Lower lobe of right lung (tissue), 2 donors: ENCODE results near the gene PPP6C. TPM values are rescaled to one million over a fixed set of nuclear protein-coding genes. Genes with fewer than 3 reads are reported as not detected.

Experiments
- ATAC-seq, 2 donors: fragments of 200-7000 bp; cut with Tn5 transposase; one replicate each; pipeline ENCODE4 v1.9.1; 2020 to 2022; ENCODE audit warnings: mild to moderate bottlenecking in 2 of 2, moderate library complexity in 2 of 2
- DNase-seq: peaks from one replicate; pipeline ENCODE4 v3.0.0-alpha.2; 2020
- H3K27ac ChIP-seq: fragments of 200-600 bp; one replicate; pipeline ENCODE4 v1.8.0; 2022
- H3K27me3 ChIP-seq: fragments of 200-600 bp; one replicate; pipeline ENCODE4 v1.8.0; 2022; ENCODE audit warnings: low read depth
- H3K36me3 ChIP-seq: fragments of 200-600 bp; one replicate; pipeline ENCODE4 v1.8.0; 2022; ENCODE audit warnings: mild to moderate bottlenecking
- H3K4me1 ChIP-seq: fragments of 200-600 bp; one replicate; pipeline ENCODE4 v1.8.0; 2022
- H3K4me3 ChIP-seq: fragments of 200-600 bp; one replicate; pipeline ENCODE4 v1.8.0; 2022; ENCODE audit warnings: mild to moderate bottlenecking
- H3K9me3 ChIP-seq: fragments of 200-600 bp; one replicate; pipeline ENCODE4 v1.8.0; 2022
- CTCF ChIP-seq: fragments of 200-600 bp; IDR thresholded peaks from one replicate; pipeline ENCODE4 v1.8.0; 2022; ENCODE audit warnings: antibody characterized with exemption, mild to moderate bottlenecking
- intact Hi-C: fragments of 100-400 bp; cut with DNase I; formaldehyde crosslinking; loops from one replicate; pipeline ENCODE4 v1.11.0; 2022
- total RNA-seq: library from RNA; stranded (reverse); fragmentation: NEBNext Ultra II Directional; extraction: Animal tissue kit (Norgen Biotek cat#: 25700); gene quantifications from one replicate; pipeline ENCODE4 v1.2.1, GENCODE V29; 2021
- donor health status: DM: no; HTN: yes; CAD: no; lungs with severe emphysema.

Gene PPP6C
- total RNA-seq, 1 donor from 2014 or later = 44.7 TPM

GRCh38 chr9:125141751-125142150 lies 47.9 kb downstream of the PPP6C start:
- TF ChIP-seq CTCF = no peak
- DNase-seq (no peak), ATAC-seq (no peak)
- Histone ChIP-seq H3K9me3 (no peaks in the 10 kb centered on the region), H3K27me3 (no peaks in the 10 kb centered on the region), H3K4me1 (peaks cover 26% of the 10 kb centered on the region), H3K4me3 (peak overlapping the region; percentile 62), H3K27ac (no peak overlapping the region), H3K36me3 (no peaks in the 10 kb centered on the region)
- intact Hi-C loops = no loop called here

GRCh38 chr9:125141251-125141650 lies 48.4 kb downstream of the PPP6C start:
- TF ChIP-seq CTCF = no peak
- intact Hi-C loops = no loop called here
- no peaks in the 10 kb centered on the region for H3K36me3 ChIP-seq
- H3K4me1 ChIP-seq = peaks cover 21% of the 10 kb centered on the region
- H3K4me3 ChIP-seq = no peak overlapping the region
- H3K27me3 ChIP-seq = no peaks in the 10 kb centered on the region
- ATAC-seq (peak in 1 of 2 donors; percentile 42), DNase-seq (no peak)
- H3K27ac ChIP-seq = no peak overlapping the region
- H3K9me3 ChIP-seq = no peaks in the 10 kb centered on the region

GRCh38 chr9:125140576-125140975 lies 49.0 kb downstream of the PPP6C start:
- intact Hi-C loops = no loop called here
- H3K36me3 ChIP-seq = no peaks in the 10 kb centered on the region
- H3K27me3 ChIP-seq = no peaks in the 10 kb centered on the region
- DNase-seq (peak; percentile 52), ATAC-seq (no peak)
- H3K9me3 ChIP-seq = no peaks in the 10 kb centered on the region
- no peak for TF ChIP-seq CTCF
- peaks cover 21% of the 10 kb centered on the region for H3K4me1 ChIP-seq
- no peak overlapping the region for H3K27ac ChIP-seq
- H3K4me3 ChIP-seq = no peak overlapping the region

- Histone ChIP-seq H3K4me3 (no peak overlapping the region), H3K4me1 (peaks cover 7% of the 10 kb centered on the region), H3K9me3 (no peaks in the 10 kb centered on the region), H3K27ac (no peak overlapping the region), H3K27me3 (no peaks in the 10 kb centered on the region), H3K36me3 (no peaks in the 10 kb centered on the region)
- no peak for ATAC-seq
- no peak for TF ChIP-seq CTCF
- DNase-seq = no peak
- intact Hi-C loops = no loop called here
Observed at GRCh38 chr9:125137200-125137599, 52.4 kb downstream of the PPP6C start.

- Histone ChIP-seq H3K36me3 (no peaks in the 10 kb centered on the region), H3K4me1 (no peaks in the 10 kb centered on the region), H3K27ac (no peak overlapping the region), H3K27me3 (no peaks in the 10 kb centered on the region), H3K9me3 (no peaks in the 10 kb centered on the region), H3K4me3 (no peak overlapping the region)
- no peak for TF ChIP-seq CTCF
- ATAC-seq (no peak), DNase-seq (no peak)
- intact Hi-C loops = no loop called here
Observed at GRCh38 chr9:125134976-125135375, 54.6 kb downstream of the PPP6C start.
